DND-41 (cell line): ENCODE measurements around the gene CDIPT.
"Not testable (repeated sequence)": the region's sequence is repeated elsewhere in the genome, so short reads cannot be mapped to it uniquely, and the experiment has no call there.

Experiments used
- ATAC-seq: fragments of 200-7000 bp; cut with Tn5 transposase; 3 replicates; pipeline ENCODE4 v1.9.1; 2021; ENCODE audit warnings: low read depth; ENCODE audit not compliant: insufficient read depth
- DNase-seq: peaks from one replicate; pipeline ENCODE4 v3.0.0-alpha.2; 2020
- H2AFZ ChIP-seq: 2 replicates; pipeline ENCODE4 v1.6.0; 2012; ENCODE audit warnings: low read depth, low read length
- H3K27ac ChIP-seq: 2 replicates; pipeline ENCODE4 v1.5.1; 2012; ENCODE audit warnings: low read length, inconsistent platforms
- H3K27me3 ChIP-seq: fragments of 200-600 bp; sonication (generic); 2 replicates; pipeline ENCODE4 v1.6.0; 2012; ENCODE audit warnings: low read length, mild to moderate bottlenecking, inconsistent platforms; ENCODE audit not compliant: insufficient read depth, poor library complexity
- H3K36me3 ChIP-seq: 2 replicates; pipeline ENCODE4 v1.5.1; 2012; ENCODE audit warnings: low read length, inconsistent platforms; ENCODE audit not compliant: insufficient read depth
- H3K4me1 ChIP-seq: 2 replicates; pipeline ENCODE4 v1.5.1; 2012; ENCODE audit warnings: mild to moderate bottlenecking, low read length; ENCODE audit not compliant: insufficient read depth
- H3K4me2 ChIP-seq: 2 replicates; pipeline ENCODE4 v1.6.0; 2012; ENCODE audit warnings: mild to moderate bottlenecking, moderate library complexity, low read length, inconsistent platforms; ENCODE audit not compliant: insufficient read depth
- H3K4me3 ChIP-seq, 2 experiments: fragments of 200-600 bp in 1 of 2; shearing (Covaris generic) in 1 of 2; 2 replicates each; pipeline ENCODE4 v1.5.1; 2012 to 2016; ENCODE audit warnings: inconsistent platforms in 2 of 2, low read length in 2 of 2, mild to moderate bottlenecking in 2 of 2, low read depth in 1 of 2, moderate library complexity in 1 of 2
- H3K79me2 ChIP-seq: 2 replicates; pipeline ENCODE4 v1.6.0; 2012; ENCODE audit warnings: low read length, inconsistent platforms; ENCODE audit not compliant: insufficient read depth
- H3K9ac ChIP-seq: 2 replicates; pipeline ENCODE4 v1.6.0; 2012; ENCODE audit warnings: low read depth, mild to moderate bottlenecking, inconsistent platforms, low read length, moderate library complexity
- H3K9me3 ChIP-seq: 2 replicates; pipeline ENCODE4 v1.5.1; 2012; ENCODE audit warnings: low read length, moderate library complexity, mild to moderate bottlenecking, inconsistent platforms; ENCODE audit not compliant: insufficient read depth, severe bottlenecking
- H4K20me1 ChIP-seq: 2 replicates; pipeline ENCODE4 v1.6.0; 2012; ENCODE audit warnings: low read length; ENCODE audit not compliant: insufficient read depth
- CTCF ChIP-seq: IDR thresholded peaks from 2 replicates; pipeline ENCODE4 v1.5.1; 2012; ENCODE audit warnings: borderline replicate concordance, low read length, moderate library complexity, mild to moderate bottlenecking; ENCODE audit not compliant: poor library complexity, severe bottlenecking; ENCODE audit errors: extremely low read depth
- EZH2 ChIP-seq: IDR thresholded peaks from 3 replicates; pipeline ENCODE4 v1.6.1; 2012; ENCODE audit warnings: borderline replicate concordance, low read depth, mild to moderate bottlenecking, moderate library complexity, low read length, inconsistent platforms; ENCODE audit not compliant: severe bottlenecking

Gene CDIPT

GRCh38 chr16:29875206-29875605 is 12.2 kb upstream of the CDIPT start:
- TF ChIP-seq EZH2 (no peak), CTCF (no peak)
- H2AFZ ChIP-seq: no peak overlapping the region
- DNase-seq: no peak
- ATAC-seq: no peak
- no peaks in the 10 kb centered on the region for H3K36me3 ChIP-seq
- no peaks in the 10 kb centered on the region for H3K4me1 ChIP-seq
- no peak overlapping the region for H3K27ac ChIP-seq
- no peak overlapping the region for H3K9ac ChIP-seq
- H3K27me3 ChIP-seq: no peaks in the 10 kb centered on the region
- no peaks in the 10 kb centered on the region; the same call in 1 of the 2 replicates for H4K20me1 ChIP-seq
- H3K9me3 ChIP-seq: no peaks in the 10 kb centered on the region
- H3K4me2 ChIP-seq: no peak overlapping the region
- H3K4me3 ChIP-seq: no peak overlapping the region
- no peaks in the 10 kb centered on the region for H3K79me2 ChIP-seq

- TF ChIP-seq EZH2 (no peak), CTCF (no peak)
- DNase-seq (no peak), ATAC-seq (no peak)
- H3K27me3 ChIP-seq: no peaks in the 10 kb centered on the region
- no peaks in the 10 kb centered on the region for H3K4me1 ChIP-seq
- no peaks in the 10 kb centered on the region for H3K9me3 ChIP-seq
- H2AFZ ChIP-seq: no peak overlapping the region
- no peak overlapping the region for H3K9ac ChIP-seq
- H3K27ac ChIP-seq: no peak overlapping the region
- H3K79me2 ChIP-seq: no peaks in the 10 kb centered on the region
- no peaks in the 10 kb centered on the region for H3K36me3 ChIP-seq
- no peak overlapping the region for H3K4me3 ChIP-seq
- no peaks in the 10 kb centered on the region; the same call in 1 of the 2 replicates for H4K20me1 ChIP-seq
- H3K4me2 ChIP-seq: no peak overlapping the region
Observed at GRCh38 chr16:29873319-29873718, 10.3 kb upstream of the CDIPT start.

GRCh38 chr16:29871822-29872546 is 9.0 kb upstream of the CDIPT start:
- DNase-seq (no peak), ATAC-seq (no peak)

GRCh38 chr16:29869067-29869466 is 6.0 kb upstream of the CDIPT start:
- not testable (repeated sequence) for H3K27ac ChIP-seq, H3K4me1 ChIP-seq, DNase-seq, H3K36me3 ChIP-seq, ATAC-seq, H3K79me2 ChIP-seq, H3K9me3 ChIP-seq, H3K4me2 ChIP-seq, H3K9ac ChIP-seq, H2AFZ ChIP-seq, H4K20me1 ChIP-seq, H3K4me3 ChIP-seq, H3K27me3 ChIP-seq

More at GRCh38 chr16:29871822-29872546, 9.0 kb upstream of the CDIPT start:
- H3K9me3 ChIP-seq: no peaks in the 10 kb centered on the region
- H3K9ac ChIP-seq: no peak overlapping the region
- no peaks in the 10 kb centered on the region for H4K20me1 ChIP-seq
- no peak overlapping the region for H3K4me2 ChIP-seq
- TF ChIP-seq CTCF (no peak), EZH2 (no peak)
- H3K79me2 ChIP-seq: no peaks in the 10 kb centered on the region
- H3K4me1 ChIP-seq: peaks cover 6% of the 10 kb centered on the region
- H3K36me3 ChIP-seq: no peaks in the 10 kb centered on the region
- no peak overlapping the region for H3K27ac ChIP-seq
- H3K27me3 ChIP-seq: no peaks in the 10 kb centered on the region
- no peak overlapping the region for H3K4me3 ChIP-seq
- no peak overlapping the region for H2AFZ ChIP-seq
